HK-2 (cell line): ENCODE data around the gene SASS6.

ENCODE experiments used
- DNase-seq: peaks from one replicate; pipeline ENCODE4 v3.0.0-alpha.2; 2018; ENCODE audit not compliant: unreplicated experiment

The SASS6 gene, protein sequence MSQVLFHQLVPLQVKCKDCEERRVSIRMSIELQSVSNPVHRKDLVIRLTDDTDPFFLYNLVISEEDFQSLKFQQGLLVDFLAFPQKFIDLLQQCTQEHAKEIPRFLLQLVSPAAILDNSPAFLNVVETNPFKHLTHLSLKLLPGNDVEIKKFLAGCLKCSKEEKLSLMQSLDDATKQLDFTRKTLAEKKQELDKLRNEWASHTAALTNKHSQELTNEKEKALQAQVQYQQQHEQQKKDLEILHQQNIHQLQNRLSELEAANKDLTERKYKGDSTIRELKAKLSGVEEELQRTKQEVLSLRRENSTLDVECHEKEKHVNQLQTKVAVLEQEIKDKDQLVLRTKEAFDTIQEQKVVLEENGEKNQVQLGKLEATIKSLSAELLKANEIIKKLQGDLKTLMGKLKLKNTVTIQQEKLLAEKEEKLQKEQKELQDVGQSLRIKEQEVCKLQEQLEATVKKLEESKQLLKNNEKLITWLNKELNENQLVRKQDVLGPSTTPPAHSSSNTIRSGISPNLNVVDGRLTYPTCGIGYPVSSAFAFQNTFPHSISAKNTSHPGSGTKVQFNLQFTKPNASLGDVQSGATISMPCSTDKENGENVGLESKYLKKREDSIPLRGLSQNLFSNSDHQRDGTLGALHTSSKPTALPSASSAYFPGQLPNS

DNA sequence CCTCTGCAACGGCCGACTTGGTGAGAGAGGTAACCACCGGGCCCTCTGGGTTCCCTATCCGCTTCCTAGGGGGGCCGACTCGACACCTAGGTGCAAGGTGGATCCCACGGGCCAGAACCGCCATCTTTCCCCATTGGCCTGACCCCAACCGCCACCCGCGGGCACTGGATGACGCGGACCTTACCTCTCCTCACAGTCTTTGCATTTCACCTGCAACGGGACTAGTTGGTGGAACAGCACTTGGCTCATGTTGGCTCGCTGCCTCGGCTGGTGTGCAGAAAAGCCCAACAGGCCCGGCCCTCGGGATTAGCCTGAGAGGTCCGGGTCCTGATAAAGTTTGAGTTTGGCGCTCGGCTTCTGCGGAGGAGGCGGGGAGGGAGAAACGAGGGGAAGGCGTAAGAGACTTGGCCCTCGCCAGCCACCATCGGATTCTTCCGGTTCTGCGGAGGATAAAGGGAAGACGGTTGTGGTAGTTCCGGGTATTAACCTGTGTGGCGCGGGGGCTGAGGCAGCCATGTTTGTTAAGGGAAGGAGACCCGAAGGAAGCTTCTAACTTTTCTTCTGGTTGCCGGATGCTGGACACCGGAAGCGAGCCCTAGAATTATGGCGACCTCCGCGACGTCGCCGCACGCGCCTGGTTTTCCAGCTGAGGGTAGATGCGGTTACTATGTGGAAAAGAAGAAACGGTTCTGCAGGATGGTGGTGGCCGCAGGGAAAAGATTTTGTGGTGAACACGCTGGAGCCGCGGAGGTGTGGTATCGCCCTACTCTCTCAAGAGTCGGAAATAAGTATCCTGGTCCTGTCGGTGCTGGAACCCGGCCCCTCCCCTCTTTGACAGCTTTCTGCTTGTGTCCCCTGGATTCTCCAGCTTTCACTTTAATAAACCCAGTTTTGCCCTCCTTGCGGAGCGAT is at the start of gene SASS6, which contains the start of gene TRMT13:
SASS6 (minus strand) TSS at position 365 of the 912 bp plus-strand sequence; CDS start at position 249, 116 bp downstream.
TRMT13 (plus strand) TSS at position 598 of the 912 bp plus-strand sequence; CDS start at position 604, 6 bp downstream.
- peak; percentile 95 for DNase-seq

DNA sequence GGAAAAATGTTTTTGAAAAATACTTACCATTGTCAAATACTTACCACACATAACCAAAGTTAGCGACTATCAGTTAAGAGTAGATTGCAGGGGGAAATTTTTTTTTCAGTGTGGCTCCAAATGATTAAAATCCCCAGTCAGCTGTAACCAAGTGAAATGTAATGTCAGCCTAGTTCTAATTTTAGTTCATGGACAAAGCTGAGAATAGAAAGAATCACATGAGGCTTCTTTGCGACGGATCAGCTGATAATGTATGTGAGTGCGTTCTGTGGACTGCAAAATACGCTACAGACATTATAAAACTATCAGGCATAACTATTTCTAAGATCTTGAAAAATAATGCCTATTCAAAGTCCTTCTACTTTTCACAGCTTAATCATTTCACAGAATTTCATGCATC is 45.4 kb upstream of the SASS6 start, which contains the start of gene LRRC39:
LRRC39 (minus strand) TSS at position 166 of the 400 bp plus-strand sequence. CDS start 9,740 bp downstream, outside the sequence.
- DNase-seq = no peak

DNA sequence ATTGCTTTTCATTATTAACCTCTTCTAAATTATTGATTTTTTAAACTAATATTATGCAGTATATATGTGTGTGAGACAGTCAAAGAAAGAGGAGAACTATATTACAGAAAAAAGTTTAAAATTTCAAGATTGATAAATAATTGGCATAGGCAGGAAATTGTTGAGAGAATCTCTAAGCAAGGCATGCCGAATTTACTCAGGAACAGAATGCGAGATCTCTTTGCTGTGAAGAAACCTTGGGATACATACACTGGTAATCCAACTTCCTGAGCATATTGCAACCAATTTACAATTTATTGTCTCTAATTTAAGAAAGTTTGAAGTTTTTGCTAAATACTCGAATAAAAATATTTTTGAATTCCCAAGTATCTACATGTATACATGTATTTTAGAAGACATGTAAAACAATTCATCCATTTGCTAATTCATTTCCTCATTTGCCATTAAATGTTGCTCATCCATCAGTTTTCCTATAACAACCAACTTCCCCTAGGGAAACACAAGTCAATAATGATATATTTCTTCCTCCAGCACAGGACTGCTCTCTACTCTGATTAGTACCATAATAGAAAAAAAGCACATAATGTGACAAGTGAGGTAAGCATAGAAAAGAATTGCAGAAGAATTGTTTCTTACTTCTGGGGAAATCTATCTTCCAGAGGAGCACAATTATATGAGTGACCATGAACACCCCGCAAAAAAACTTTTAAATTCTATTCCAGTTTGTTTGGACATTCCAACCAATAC is 44.7 kb upstream of the SASS6 start:
- DNase-seq = no peak

DNA sequence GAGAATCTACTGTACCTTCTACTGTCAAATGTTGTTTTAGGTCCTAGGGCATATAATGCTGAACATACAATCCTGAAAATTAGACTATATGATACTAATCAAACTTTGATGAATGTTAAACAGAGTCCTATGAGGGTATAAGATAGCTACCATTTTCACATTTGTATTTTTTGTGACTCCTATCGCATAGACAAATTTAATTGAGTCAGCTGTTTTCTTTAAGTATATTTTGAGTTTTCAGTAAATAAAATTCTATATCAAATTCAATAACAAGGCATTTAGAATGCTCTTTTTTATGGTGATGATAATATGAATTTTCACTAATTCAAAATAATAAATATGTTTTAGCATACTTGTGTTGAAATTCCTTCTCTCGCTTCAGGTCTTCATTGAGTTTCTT is 35.3 kb upstream of the SASS6 start:
- no peak for DNase-seq

DNA sequence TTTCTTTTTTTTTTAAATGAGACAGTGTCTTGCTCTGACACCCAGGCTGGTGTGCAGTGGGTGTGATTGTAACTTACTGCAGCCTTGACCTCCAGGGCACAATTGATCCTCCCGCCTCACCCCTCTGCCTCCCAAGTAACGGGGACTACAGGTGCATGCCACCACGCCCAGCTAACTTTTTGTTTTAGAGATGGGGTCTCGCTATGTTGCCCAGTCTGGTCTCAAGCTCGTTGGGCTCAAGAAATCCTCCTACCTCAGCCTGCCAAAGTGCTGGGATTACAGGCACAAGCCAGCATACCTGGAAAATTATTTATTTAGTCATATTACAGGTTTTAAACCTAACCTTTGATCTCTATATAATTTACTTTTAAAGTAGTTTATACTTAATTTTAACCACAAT is 32.0 kb upstream of the SASS6 start:
- DNase-seq = no peak

DNA sequence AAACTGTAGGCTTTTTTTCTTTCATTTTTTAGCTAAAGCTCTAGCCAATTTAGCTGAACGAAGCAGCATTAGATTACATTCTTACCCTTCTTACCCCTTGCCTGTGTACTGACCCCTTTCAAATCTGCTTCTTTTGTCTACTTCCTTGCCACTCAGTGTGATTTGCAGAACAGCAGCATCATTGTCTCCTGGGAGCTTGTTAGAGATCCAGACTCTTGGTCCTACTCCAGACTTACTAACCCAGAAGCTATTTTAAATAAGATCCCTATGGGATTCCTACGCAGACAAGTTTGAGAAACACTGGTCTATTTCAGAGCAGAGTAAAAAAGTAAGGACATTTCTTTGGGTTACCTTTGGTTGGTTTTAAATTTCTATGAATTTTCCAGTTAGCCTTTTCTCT is 31.5 kb upstream of the SASS6 start:
- DNase-seq = no peak

DNA sequence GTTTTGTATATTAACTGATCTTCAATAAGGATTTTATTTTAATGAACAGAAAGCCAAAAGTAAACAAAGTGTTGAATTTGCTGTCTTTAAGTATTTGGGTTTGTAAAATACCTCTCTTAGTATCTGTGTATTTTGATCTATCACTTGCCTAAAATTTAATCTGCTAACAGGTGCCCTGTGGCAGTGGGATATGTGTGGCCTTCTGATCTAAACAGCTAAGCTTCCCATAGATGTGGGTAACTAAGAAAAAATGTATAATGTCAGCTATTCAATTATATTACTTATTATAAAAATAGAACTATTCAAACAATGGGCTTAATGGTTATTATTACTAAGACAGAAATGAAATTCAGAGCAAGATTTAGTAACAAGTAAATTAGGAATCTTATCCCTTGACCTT is 30.2 kb upstream of the SASS6 start:
- DNase-seq = no peak

DNA sequence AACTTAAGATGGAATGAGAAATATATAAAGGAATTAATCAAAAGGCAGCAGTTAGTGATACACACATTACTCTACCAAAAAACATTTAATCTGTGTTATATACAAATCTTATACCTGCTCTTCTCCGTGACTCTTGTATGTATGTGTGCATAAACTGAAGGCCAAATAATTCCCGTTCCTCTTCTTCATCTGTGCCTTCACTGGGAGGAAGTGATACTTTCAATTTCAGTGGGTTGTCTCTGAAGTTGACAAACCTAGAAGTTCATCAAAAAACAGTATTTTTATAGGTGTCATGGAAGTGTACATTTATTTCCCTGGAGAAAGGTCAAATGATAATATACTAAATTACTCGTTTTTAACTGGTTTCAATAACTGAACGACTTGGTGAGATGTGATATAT is 19.5 kb upstream of the SASS6 start:
- DNase-seq = no peak

DNA sequence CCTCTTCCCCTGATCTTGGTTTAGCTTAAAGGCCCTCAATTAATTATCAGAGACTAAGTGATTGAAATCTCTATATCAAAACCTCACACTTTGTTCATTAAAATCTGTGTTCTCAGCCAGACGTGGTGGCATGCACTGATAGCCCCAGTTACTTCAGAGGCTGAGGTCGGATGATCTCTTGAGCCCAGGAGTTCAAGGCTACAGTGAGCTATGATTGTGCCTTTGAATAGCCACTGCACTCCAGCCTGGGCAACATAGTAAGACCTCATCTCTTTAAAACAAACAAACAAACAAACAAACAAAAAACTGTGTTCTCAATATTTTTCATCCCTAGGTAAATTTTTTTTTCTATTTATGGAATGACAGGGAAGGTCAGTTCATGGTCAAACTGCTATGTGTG is 18.9 kb upstream of the SASS6 start:
- no peak for DNase-seq

DNA sequence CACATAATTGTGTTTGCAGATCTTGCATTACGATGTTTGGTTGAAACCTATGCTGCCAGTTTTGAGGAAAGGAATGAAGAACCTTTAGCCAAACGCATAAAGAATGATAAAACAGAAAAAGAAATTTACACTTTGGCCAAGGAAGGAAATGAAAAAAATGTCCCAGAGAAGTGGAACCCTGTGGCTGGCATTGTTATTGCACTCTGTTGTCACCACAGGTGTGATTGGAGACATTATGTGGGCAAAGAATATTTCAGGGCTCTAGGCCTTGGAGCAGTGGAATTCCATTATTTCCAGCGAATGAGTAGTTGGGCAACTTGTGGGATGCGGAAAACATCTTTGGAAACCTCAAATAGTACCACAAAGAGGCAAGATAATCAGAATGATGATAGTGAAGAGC is 15.1 kb upstream of the SASS6 start:
- no peak for DNase-seq

DNA sequence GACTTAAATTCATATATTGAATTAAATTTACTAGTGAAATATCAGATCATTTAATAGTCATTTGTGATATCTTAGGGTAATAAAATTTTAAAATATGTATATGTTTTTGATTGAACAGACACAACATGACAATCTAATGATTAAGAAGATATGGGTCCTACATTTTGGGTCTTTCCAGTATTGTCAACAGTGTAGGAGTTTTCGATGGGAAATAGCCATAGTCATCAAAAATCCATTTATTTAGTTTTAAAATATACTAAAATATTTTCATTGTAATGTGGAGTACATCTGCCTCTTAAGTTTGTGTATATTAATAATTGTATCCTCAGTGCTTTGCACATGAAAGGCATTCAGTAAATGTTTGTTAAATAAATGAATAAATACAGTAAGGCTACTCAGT is 14.2 kb upstream of the SASS6 start:
- no peak for DNase-seq

DNA sequence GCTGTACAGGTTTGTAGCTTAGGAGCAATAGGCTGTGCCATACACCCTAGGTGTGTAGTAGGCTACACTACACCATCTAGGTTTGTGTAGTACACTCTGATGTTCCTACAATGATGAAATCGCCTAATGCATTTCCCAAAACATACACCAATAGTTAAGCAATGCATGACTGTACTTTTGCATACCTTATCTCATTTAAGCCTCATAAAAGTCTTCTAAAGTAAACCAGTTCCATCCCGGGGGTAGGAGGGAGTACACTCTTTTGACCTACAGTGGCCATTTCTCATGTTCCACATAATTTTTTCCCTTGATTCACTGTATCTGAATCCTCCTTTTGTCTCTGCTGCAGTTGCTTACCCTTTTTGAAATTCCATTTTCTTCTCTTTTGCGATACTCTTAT is 12.4 kb upstream of the SASS6 start:
- DNase-seq = no peak

DNA sequence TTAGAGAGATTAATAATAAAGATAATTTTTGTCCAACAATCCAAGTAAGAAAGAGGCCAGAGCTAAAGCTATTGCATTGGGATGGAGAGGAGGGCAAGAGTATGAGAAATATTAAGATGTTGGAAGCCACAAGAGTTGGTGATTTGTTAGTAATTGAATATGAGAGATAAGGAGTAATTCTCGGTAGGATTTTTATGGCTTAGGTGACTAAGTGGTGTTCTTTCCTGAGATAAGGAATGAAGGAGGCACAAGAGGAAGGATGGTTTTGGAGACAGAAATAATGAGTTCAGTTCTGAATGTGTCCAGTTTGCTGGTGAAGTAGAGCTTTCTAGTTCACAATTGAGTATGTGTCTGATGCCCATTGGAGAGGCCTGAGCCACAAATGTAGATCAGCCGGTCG is 9.6 kb upstream of the SASS6 start:
- DNase-seq = no peak

DNA sequence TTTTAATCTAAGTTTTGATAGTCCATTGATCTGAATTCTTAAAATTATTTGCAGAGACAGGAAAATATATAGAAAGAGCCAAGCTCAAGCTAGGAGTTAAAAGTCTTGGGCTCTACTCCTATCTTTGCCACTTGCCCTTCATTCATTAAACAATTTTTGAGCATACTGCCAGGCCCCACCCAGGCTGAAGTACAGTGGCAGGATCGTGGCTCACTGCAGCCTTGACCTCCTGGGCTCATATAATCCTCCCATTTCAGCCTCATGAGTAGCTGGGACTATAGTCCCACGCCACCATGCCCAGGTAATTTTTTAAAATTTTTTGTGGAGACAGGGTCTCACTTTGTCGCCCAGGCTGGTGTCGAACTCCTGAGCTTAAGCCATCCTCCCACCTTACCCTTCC is 8.5 kb upstream of the SASS6 start:
- DNase-seq = no peak

DNA sequence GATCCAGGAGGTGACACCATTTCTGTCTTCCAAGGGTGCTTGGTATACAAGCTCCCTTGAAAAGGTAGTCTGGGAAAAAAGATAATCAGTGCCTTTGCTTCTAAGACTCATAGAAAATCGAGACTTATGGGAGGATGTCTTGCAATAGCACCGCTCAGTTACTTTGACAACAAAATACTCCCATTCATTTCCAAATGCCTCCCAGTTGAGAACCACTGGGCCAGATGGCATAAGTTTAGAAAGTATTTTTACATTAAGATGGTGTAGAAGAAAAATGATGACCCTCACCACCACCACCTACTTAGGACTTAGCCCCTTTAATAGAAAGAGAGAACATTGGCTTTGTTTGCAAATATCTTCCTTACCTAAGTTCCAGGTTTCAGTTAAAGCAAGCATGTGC is 4.9 kb upstream of the SASS6 start:
- no peak for DNase-seq

DNA sequence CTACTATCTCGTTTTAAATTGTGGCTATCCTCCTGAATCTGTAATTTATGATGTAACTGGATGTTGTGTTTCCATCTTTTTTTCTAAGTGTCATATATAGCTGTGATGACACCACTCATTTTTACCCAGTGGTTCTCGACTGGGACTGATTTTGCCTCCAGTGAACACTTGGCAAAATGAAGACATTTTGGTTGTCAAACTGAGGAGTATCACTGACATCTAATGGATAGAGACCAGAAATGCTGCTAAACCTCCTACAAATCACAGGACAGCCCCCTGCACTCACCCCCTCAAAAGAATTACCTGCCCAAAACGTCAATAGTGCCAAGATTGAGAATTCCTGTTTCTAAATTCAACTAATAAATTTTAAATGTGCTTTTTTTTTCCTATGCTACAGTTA is 2.1 kb upstream of the SASS6 start:
- no peak for DNase-seq

DNA sequence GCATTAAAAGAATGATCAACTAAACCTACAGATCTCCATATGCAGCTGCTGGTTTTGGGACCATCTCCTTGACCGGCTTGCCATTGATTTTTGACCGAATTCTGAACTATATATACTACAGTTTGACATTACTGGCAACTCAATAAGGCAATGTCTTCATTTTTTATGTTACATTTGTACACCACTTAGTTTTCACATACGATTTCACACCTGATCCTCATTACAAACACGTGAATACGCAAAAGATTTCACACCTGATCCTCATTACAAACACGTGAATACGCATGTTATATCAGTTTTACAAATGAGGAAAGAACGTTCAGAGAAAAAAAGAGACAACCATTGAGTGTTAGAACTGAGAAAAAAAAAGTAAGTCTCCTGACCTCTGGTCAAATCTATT is 1.1 kb downstream of the SASS6 start:
- DNase-seq = no peak

DNA sequence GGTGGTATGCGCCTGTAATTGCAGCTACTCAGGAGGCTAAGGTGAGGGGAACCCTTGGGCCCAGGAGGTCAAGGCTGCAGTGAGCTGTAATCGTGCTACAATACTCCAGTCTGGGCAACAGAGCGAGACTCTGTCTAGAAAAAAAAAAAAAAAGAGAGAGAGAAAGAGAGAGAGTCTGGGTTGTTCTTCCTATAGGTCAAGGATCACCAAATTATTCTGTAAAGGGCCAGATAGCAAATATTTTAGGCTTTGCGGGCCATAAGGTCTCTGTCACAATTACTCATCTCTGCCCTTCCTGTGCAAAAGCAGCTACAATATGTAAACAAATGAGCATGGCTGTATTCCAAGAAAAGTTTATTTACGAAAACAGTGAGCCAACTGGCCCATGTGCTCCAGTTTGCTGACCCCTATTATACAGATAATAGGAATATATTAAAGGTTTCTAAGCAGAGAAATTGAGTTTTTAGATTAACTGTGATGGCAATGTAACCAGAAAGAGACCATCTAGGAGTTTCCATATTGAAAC is 2.1 kb downstream of the SASS6 start:
- DNase-seq = no peak

DNA sequence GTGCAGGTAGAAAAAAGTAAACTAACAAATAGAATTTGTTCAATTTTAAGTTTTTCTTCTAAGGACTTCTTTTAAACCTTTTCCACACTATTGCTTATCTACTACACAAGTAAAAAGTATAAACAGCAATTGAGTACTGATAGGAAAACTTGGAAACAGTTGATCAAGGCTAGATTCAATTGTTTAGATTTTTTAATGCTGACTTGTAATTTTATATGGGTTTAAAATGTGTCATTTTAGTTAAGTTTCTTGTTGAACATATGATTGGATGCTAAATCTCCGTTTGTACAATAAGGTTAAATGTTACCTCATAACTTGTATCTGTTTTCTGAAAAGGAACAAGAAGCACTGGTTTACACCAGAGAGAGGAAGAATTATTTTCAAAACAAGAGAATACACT is 5.5 kb downstream of the SASS6 start:
- DNase-seq = no peak

DNA sequence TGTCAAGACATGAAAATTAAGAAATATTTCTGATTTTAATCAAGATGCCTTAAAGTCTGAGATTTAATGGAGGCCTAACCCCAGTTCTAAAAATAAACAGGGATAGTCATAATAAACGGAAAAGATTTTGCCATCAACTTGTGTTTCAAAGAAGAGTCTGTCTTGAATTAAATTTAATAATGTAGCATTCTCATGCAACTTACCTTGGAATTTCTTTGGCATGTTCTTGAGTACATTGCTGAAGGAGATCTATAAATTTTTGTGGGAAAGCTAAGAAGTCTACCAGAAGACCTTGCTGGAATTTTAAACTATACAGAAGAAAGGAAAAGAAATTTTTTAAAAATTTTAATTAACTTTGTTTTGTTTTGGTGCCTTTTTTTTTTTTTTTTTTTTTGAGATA is 10.6 kb downstream of the SASS6 start:
- no peak for DNase-seq

DNA sequence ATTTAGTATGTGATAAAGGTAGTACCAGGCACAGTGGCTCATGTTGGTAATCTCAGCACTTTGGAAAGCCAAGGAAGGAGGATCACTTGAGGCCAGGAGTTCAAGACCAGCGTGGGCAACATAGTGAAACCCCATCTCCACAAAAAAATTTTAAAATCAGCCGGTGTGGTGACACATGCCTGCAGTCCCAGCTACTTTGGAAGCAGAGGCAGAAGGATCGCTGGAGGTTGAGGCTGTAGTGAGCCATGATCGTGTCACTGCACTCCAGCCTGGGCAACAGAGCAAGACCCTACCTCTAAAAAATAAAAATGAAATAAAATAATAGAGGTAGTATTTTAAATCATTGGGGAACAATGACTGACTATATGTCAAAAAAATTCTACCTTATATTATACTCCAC is 17.2 kb downstream of the SASS6 start:
- DNase-seq = no peak
